K562 (cell line): ENCODE measurements around the gene ZDHHC19. TPM values are rescaled to one million over a fixed set of nuclear protein-coding genes. Genes with fewer than 3 reads are reported as not detected.
A peak's percentile ranks its signal among the peaks of the same experiment; 100 is the strongest.

Experiments used
- ATAC-seq: fragments of 200-7000 bp; cut with Tn5 transposase; 3 replicates; pipeline ENCODE4 v1.9.1; 2020; ENCODE audit warnings: moderate library complexity
- BruUV-seq: library from RNA; stranded (reverse); fragments of 400-500 nt; replicated peaks from 2 replicates; lab custom pipeline; 2021; lab: Mats Ljungman, UMichigan
- CTCF ChIA-PET: fragments of 300-600 bp; formaldehyde crosslinking; extraction: SDS; loops from one replicate; lab custom pipeline; 2021; ENCODE audit warnings: low intra/inter-chr PET ratio; lab: Yijun Ruan, JAX
- POLR2A ChIA-PET: fragments of 300-600, 350-650 bp; sonication (Branson Sonifier 250); formaldehyde crosslinking; extraction: SDS; loops from one replicate; lab custom pipeline; 2021; ENCODE audit warnings: antibody characterized with exemption, inconsistent platforms; lab: Yijun Ruan, JAX
- DNase-seq, 4 experiments: peaks; one replicate each; pipeline versions ENCODE4 v3.0.0 to v3.0.0-alpha.2; 2011 to 2018; ENCODE audit warnings: low spot score in 3 of 4, mixed read lengths in 3 of 4; ENCODE audit errors: extremely low read depth in 1 of 4
- FAIRE-seq: peaks from 2 replicates; lab custom pipeline; 2011; peaks lifted over from hg19 to GRCh38; lab: Jason Lieb, UNC
- H2AFZ ChIP-seq: 2 replicates; pipeline ENCODE4 v1.6.0; 2011; ENCODE audit warnings: low read depth, low read length, control low read depth, inconsistent platforms
- H3K27ac ChIP-seq: fragments of 200-600 bp; 3 replicates; pipeline ENCODE4 v1.8.0; 2011; ENCODE audit warnings: low read depth, mild to moderate bottlenecking, control low read depth, inconsistent platforms, low read length, moderate library complexity, mixed read lengths; ENCODE audit errors: extremely low read depth
- H3K27me3 ChIP-seq, 2 experiments: fragments of 300-600 bp in 1 of 2; 2 replicates in 1 of 2; 3 replicates in 1 of 2; pipeline versions ENCODE4 v1.6.0 to v1.8.0; 2011; ENCODE audit warnings: inconsistent platforms in 2 of 2, low read length in 2 of 2, mild to moderate bottlenecking in 1 of 2, mixed read lengths in 1 of 2, moderate library complexity in 1 of 2; ENCODE audit not compliant: control insufficient read depth in 2 of 2, insufficient read depth in 2 of 2
- H3K36me3 ChIP-seq: fragments of 300-600 bp; 3 replicates; pipeline ENCODE4 v1.8.0; 2011; ENCODE audit warnings: mild to moderate bottlenecking, low read length, inconsistent platforms; ENCODE audit not compliant: control insufficient read depth, insufficient read depth
- H3K4me1 ChIP-seq, 2 experiments: fragments of 200-600 bp in 1 of 2; replicated peaks in 1 of 2; 2 replicates in 1 of 2; 3 replicates in 1 of 2; pipeline versions ENCODE4 v1.5.1 to v1.8.0; 2011; ENCODE audit warnings: inconsistent platforms in 2 of 2, low read length in 2 of 2, mild to moderate bottlenecking in 1 of 2, mixed read lengths in 1 of 2, moderate library complexity in 1 of 2; ENCODE audit not compliant: control insufficient read depth in 2 of 2, insufficient read depth in 2 of 2
- H3K4me2 ChIP-seq: 2 replicates; pipeline ENCODE4 v1.6.1; 2011; ENCODE audit warnings: low read length, control low read depth, inconsistent platforms, mixed read lengths; ENCODE audit not compliant: insufficient read depth
- H3K4me3 ChIP-seq: fragments of 200-600 bp; sonication (generic), shearing (Covaris generic); 2 replicates; pipeline ENCODE4 v1.5.1; 2016; ENCODE audit warnings: control low read depth, inconsistent platforms
- H3K79me2 ChIP-seq: fragments of 200-600 bp; 3 replicates; pipeline ENCODE4 v1.8.0; 2011; ENCODE audit warnings: low read length, inconsistent platforms; ENCODE audit not compliant: control insufficient read depth, insufficient read depth
- H3K9ac ChIP-seq, 2 experiments: 2 replicates each; pipeline versions ENCODE4 v1.6.0 to v1.6.1; 2011; ENCODE audit warnings: low read depth in 2 of 2, low read length in 2 of 2, control low read depth in 1 of 2, inconsistent platforms in 1 of 2, mild to moderate bottlenecking in 1 of 2, mixed read lengths in 1 of 2; ENCODE audit not compliant: insufficient read depth in 1 of 2
- H3K9me1 ChIP-seq: one replicate; pipeline ENCODE4 v1.6.0; 2011; ENCODE audit warnings: inconsistent platforms, mild to moderate bottlenecking, low read length, moderate library complexity; ENCODE audit not compliant: control insufficient read depth, insufficient read depth
- H3K9me3 ChIP-seq: replicated peaks from 2 replicates; pipeline ENCODE4 v1.5.1; 2011; ENCODE audit warnings: low read depth, low read length, inconsistent platforms; ENCODE audit not compliant: control insufficient read depth, insufficient read depth
- H4K20me1 ChIP-seq: replicated peaks from 2 replicates; pipeline ENCODE4 v1.6.1; 2011; ENCODE audit warnings: low read length, inconsistent platforms, mixed read lengths; ENCODE audit not compliant: control insufficient read depth, insufficient read depth
- CEBPB ChIP-seq: fragments of 450-650 bp; IDR thresholded peaks from 2 replicates; pipeline ENCODE4 v1.6.1; 2016; ENCODE audit warnings: missing genetic modification characterization, missing compliant biosample characterization
- ERF ChIP-seq: fragments of 450-650 bp; formaldehyde crosslinking; IDR thresholded peaks from 2 replicates; pipeline ENCODE4 v1.4.0; 2020; ENCODE audit warnings: mild to moderate bottlenecking, mixed read lengths
- FOSL1 ChIP-seq: fragments of 200-800 bp; sonication (Bioruptor generic); conservative IDR thresholded peaks from 2 replicates; pipeline ENCODE4 v1.6.1; 2016; ENCODE audit warnings: missing genetic modification characterization, missing compliant biosample characterization
- GTF2A2 ChIP-seq: IDR thresholded peaks from 2 replicates; pipeline ENCODE4 v1.6.1; 2016; ENCODE audit warnings: mild to moderate bottlenecking, missing genetic modification characterization, missing compliant biosample characterization
- GTF2B ChIP-seq: IDR thresholded peaks from 2 replicates; pipeline ENCODE4 v1.6.1; 2011; ENCODE audit not compliant: insufficient read length; ENCODE audit errors: extremely low read depth
- KAT8 ChIP-seq: fragments of 450-650 bp; IDR thresholded peaks from 2 replicates; pipeline ENCODE4 v1.6.1; 2016; ENCODE audit warnings: low read depth, mild to moderate bottlenecking
- NR1H2 ChIP-seq: sonication (generic); formaldehyde crosslinking; IDR thresholded peaks from 2 replicates; pipeline ENCODE4 v1.4.0; 2020; ENCODE audit warnings: mild to moderate bottlenecking, missing genetic modification reagents
- POLR3A ChIP-seq: IDR thresholded peaks from 2 replicates; pipeline ENCODE4 v1.6.1; 2011; ENCODE audit warnings: borderline replicate concordance, mild to moderate bottlenecking, moderate library complexity; ENCODE audit not compliant: insufficient read length, insufficient read depth; ENCODE audit errors: extremely low read depth
- PTBP1 ChIP-seq: fragments of 200-400 bp; formaldehyde crosslinking; IDR thresholded peaks from 2 replicates; pipeline ENCODE4 v1.6.1; 2017; ENCODE audit warnings: low read depth, low read length
- TFAM ChIP-seq: fragments of 250-450 bp; sonication (Bioruptor Pico); conservative IDR thresholded peaks from 2 replicates; pipeline ENCODE4 v1.5.0; 2021; ENCODE audit warnings: mild to moderate bottlenecking, moderate library complexity
- TRIM28 ChIP-seq: fragments of 450-650 bp; IDR thresholded peaks from 2 replicates; pipeline ENCODE4 v1.6.1; 2017
- ZBTB2 ChIP-seq: fragments of 450-650 bp; IDR thresholded peaks from 2 replicates; pipeline ENCODE4 v1.6.1; 2016; ENCODE audit warnings: antibody characterized with exemption
- WGBS: fragments of 100-300 bp; shearing (Covaris generic); methylation state at CpG from one replicate; pipeline ENCODE4 v1.1.6; 2016; ENCODE audit warnings: low coverage, mixed read lengths; ENCODE audit not compliant: insufficient coverage; ENCODE audit errors: missing lambda C conversion rate; 5-methylcytosine and 5-hydroxymethylcytosine counted together
- in situ Hi-C: fragments of 300-500 bp; cut with MboI; formaldehyde crosslinking; loops from 4 replicates; pipeline ENCODE4 v1.15.0; 2018; ENCODE audit warnings: inconsistent platforms, mixed read lengths
- intact Hi-C: fragments of 100-400 bp; cut with micrococcal nuclease; formaldehyde crosslinking; loops from 2 replicates; pipeline ENCODE4 v1.14.2; 2022
- polyA plus RNA-seq, 8 experiments: library from polyadenylated mRNA; depleted of rRNA in 4 of 8; stranded (reverse) in 5 of 8; unstranded in 3 of 8; fragments of >200 nt; fragmentation: Nextera tagmentation in 2 of 8; fragmentation: Illumina TruSeq in 1 of 8; extraction: Ambion mirVana in 2 of 8; extraction: Trizol in 1 of 8; gene quantifications; 2 replicates each; pipeline versions ENCODE4 v1.2.1 to v1.2.3, GENCODE V29; 2011 to 2014; ENCODE audit warnings: inconsistent platforms in 1 of 8, missing spikeins in 1 of 8
- total RNA-seq, 7 experiments: library from RNA; depleted of rRNA in 6 of 7; stranded (reverse); fragments of >200 nt in 6 of 7; fragmentation: Illumina TruSeq in 2 of 7; extraction: Trizol in 2 of 7; gene quantifications; 2 replicates each; pipeline versions ENCODE4 v1.2.1 to v1.2.3, GENCODE V29; 2011 to 2021; ENCODE audit warnings: low replicate concordance in 1 of 7

Gene ZDHHC19
- total and polyA plus RNA-seq, 9 of the 15 experiments (the other 6 are each of a cell fraction or from before 2014, with no cell fraction given) = 0.40 to 5.5 (median 1.1) TPM

- in situ Hi-C loops = no loop called here
- ATAC-seq = no peak
- no peak overlapping the region for H3K9ac ChIP-seq
- H3K9me3 ChIP-seq = no peaks in the 10 kb centered on the region
- H3K27me3 ChIP-seq = no peaks in the 10 kb centered on the region
- no peak overlapping the region for H2AFZ ChIP-seq
- H3K4me1 ChIP-seq = peaks cover 0 to 9% of the 10 kb centered on the region in 2 experiments; a peak in 2 of 5 replicates
- TF ChIP-seq TRIM28 = no peak
- 0 out of 2 replicates have a peak, but pooled peaks have one; percentile 25 for TF ChIP-seq CEBPB (tag)
- TF ChIP-seq, all 486 proteins: peak for 1
- intact Hi-C loops = no loop called here
- FAIRE-seq (no peak), DNase-seq (no peak)
- Histone ChIP-seq H4K20me1 (no peaks in the 10 kb centered on the region), H3K4me2 (no peak overlapping the region), H3K36me3 (peaks cover 61% of the 10 kb centered on the region), H3K79me2 (no peaks in the 10 kb centered on the region), H3K27ac (no peak overlapping the region), H3K9me1 (peaks cover 3% of the 10 kb centered on the region), H3K4me3 (no peak overlapping the region)
- no TSS peak for BruUV-seq
- CTCF ChIA-PET = no interaction called here
- POLR2A ChIA-PET = interaction anchor here (1.0 kb wide), 1 partner anchor 21 kb away, joined by 3 read pairs; no protein-coding TSS in a partner anchor
- 94% methylated on average over 4 of the region's 4 CpGs for WGBS
Observed at GRCh38 chr3:196240424-196240823, 29.2 kb upstream of the ZDHHC19 start.

DNA sequence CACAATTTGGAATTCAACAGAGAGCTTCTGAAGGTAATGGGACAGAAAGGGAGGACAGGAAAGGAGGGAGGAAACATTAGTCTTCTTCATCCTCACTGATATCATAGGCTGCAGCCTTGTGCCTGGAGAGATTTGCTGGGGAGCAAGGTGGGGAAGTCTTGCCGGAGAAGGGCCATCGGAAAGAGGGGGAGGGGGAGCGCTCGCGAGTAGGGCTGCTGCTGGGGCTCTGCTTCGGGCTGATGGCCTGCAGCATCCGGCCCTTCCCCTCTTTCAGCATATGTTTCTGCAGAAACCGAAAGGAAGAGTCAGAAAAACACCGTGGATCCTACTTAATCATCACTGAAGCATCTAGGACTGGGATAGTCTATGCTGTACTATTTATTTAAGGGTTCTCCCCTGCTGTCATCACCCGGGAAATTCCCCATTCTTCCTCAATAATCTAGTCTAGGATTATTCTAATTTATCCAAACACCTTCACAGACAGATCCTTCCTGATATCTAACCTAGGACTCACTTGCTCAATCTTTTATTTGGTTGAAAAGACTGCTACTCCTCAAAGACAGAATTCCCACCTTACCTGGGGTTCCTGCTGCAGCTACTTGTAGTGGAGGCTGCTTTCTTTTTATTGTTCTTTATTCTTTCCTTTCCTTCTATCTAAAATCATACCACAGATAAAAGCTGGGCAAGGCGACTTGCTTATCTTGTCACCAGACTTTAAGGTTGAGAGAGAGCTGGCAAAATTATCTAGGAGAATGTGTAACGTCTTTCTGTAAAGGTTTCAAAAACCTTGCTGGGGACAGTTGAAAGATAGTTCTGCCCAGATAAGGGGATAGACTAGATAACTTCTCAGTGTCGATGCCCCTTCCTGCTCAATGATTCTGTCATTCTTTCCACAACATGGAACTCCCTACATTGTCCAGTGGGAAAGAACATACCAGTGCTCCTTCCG lies 27.7 kb upstream of the ZDHHC19 start:
- H3K9me3 ChIP-seq = no peaks in the 10 kb centered on the region
- H3K27me3 ChIP-seq = no peaks in the 10 kb centered on the region
- ChIA-PET CTCF (no interaction called here), POLR2A (no interaction called here)
- H3K4me1 ChIP-seq = peaks cover 0 to 9% of the 10 kb centered on the region in 2 experiments; a peak in 2 of 5 replicates
- H3K27ac ChIP-seq = no peak overlapping the region
- H3K9ac ChIP-seq = no peak overlapping the region
- no peaks in the 10 kb centered on the region for H4K20me1 ChIP-seq
- no peak for DNase-seq
- H2AFZ ChIP-seq = no peak overlapping the region
- intact Hi-C loops (no loop called here), in situ Hi-C loops (no loop called here)
- H3K4me2 ChIP-seq = no peak overlapping the region
- 66% methylated on average over 13 of the region's 14 CpGs for WGBS
- peaks cover 3% of the 10 kb centered on the region for H3K9me1 ChIP-seq
- H3K36me3 ChIP-seq = peaks cover 56% of the 10 kb centered on the region
- H3K4me3 ChIP-seq = no peak overlapping the region
- no TSS peak for BruUV-seq
- FAIRE-seq = no peak
- no peak for ATAC-seq
- no peaks in the 10 kb centered on the region for H3K79me2 ChIP-seq
- TF ChIP-seq GTF2B (no peak), KAT8 (no peak), PTBP1 (no peak), TFAM (CRISPR knock-in tag) (no peak), ZBTB2 (no peak), POLR3A (no peak), NR1H2 (CRISPR knock-in tag) (no peak), ERF (CRISPR knock-in tag) (no peak), GTF2A2 (tag) (no peak), FOSL1 (tag) (no peak)
